ENCODE measurements around the gene CASQ2. TPM values are rescaled to one million over a fixed set of nuclear protein-coding genes. Genes with fewer than 3 reads are reported as not detected.

Gene CASQ2
- total RNA-seq, 4 donors from 2014 or later: 5.9 to 11.2 (median 9.4) TPM

DNA sequence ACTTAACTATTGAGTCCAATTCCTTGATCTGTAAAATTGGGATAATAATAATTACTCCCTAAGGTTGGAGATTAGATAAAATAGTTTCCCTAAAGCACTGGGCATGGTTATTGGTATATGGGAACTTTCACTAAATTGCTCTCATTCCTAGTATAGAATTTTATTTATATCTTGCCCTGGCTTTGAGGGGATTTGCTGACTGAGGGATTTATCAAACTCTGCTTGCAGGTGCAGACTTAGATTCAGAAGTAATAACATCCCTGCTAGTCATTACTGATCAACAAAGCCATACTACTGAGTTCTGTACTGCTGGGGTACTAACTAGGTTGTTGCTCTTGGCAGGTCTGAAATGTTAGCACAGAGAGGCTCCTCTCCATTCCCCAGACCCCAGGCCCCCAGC, 41.9 kb downstream of the CASQ2 start:
- no peaks in the 10 kb centered on the region for H3K27me3 ChIP-seq
- DNase-seq: no peak
- H3K36me3 ChIP-seq: no peaks in the 10 kb centered on the region
- H3K4me3 ChIP-seq: no peak overlapping the region
- no peaks in the 10 kb centered on the region for H3K9me3 ChIP-seq
- H3K4me1 ChIP-seq: peaks cover 0 to 12% (median 7%) of the 10 kb centered on the region in 4 donors
- intact Hi-C loops (cut with DNase I; ENCODE audit: low total_unique reads) (no loop called here), in situ Hi-C loops (cut with MboI; ENCODE audit: low pct_ligation_motif_present in 1 of 4, low pct_unique_long_range_greater_than_20kb in 1 of 4, low sequenced_read_pairs in 3 of 4) (no loop called here)
- TF ChIP-seq POLR2AphosphoS5 (IDR thresholded peaks at IDR 0.05) (no peak), EP300 (IDR thresholded peaks at IDR 0.05; ENCODE audit: low read depth) (no peak), POLR2A (IDR thresholded peaks at IDR 0.05) (no peak)
- TF ChIP-seq, protein P1, sequence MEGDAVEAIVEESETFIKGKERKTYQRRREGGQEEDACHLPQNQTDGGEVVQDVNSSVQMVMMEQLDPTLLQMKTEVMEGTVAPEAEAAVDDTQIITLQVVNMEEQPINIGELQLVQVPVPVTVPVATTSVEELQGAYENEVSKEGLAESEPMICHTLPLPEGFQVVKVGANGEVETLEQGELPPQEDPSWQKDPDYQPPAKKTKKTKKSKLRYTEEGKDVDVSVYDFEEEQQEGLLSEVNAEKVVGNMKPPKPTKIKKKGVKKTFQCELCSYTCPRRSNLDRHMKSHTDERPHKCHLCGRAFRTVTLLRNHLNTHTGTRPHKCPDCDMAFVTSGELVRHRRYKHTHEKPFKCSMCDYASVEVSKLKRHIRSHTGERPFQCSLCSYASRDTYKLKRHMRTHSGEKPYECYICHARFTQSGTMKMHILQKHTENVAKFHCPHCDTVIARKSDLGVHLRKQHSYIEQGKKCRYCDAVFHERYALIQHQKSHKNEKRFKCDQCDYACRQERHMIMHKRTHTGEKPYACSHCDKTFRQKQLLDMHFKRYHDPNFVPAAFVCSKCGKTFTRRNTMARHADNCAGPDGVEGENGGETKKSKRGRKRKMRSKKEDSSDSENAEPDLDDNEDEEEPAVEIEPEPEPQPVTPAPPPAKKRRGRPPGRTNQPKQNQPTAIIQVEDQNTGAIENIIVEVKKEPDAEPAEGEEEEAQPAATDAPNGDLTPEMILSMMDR (IDR thresholded peaks at IDR 0.05): no peak
- H3K27ac ChIP-seq: peak overlapping the region; percentile 61 to 77 (median 72)

DNA sequence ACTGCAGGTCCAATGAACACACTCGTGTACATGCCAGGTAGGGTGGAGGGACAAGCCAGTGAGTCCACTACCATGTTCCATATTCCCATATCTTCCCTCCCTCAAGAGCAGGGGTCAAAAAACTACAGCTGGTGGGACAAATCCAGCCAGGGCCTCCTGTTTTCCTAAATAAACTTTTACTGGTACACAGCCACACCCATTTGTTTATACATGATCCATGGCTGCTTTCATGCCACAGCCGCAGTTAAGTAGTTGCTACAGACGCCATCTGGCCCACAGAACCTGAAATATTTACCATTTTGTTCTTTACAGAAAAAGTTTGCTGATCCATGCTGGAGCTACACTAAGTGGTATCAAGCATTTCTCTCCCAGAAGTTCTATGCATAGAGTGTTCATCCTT, 42.4 kb downstream of the CASQ2 start:
- peaks cover 0 to 12% (median 7%) of the 10 kb centered on the region in 4 donors for H3K4me1 ChIP-seq
- TF ChIP-seq POLR2AphosphoS5 (IDR thresholded peaks at IDR 0.05): no peak
- TF ChIP-seq EP300 (IDR thresholded peaks at IDR 0.05; ENCODE audit: low read depth): no peak
- no peak for TF ChIP-seq POLR2A (IDR thresholded peaks at IDR 0.05)
- TF ChIP-seq, protein P1 (IDR thresholded peaks at IDR 0.05): no peak
- no peaks in the 10 kb centered on the region for H3K9me3 ChIP-seq
- no peaks in the 10 kb centered on the region for H3K36me3 ChIP-seq
- H3K27ac ChIP-seq: peak overlapping the region; percentile 36 to 73 (median 66)
- WGBS, 2 donors (ENCODE audit: low coverage in 1 of 2): 38 to 69% methylated on average over 2 to 3 of the region's 3 CpGs
- H3K27me3 ChIP-seq: no peaks in the 10 kb centered on the region
- DNase-seq: no peak
- no peak overlapping the region for H3K4me3 ChIP-seq
- in situ Hi-C loops (cut with MboI; ENCODE audit: low pct_ligation_motif_present in 1 of 4, low pct_unique_long_range_greater_than_20kb in 1 of 4, low sequenced_read_pairs in 3 of 4): no loop called here
- intact Hi-C loops (cut with DNase I; ENCODE audit: low total_unique reads): no loop called here

DNA sequence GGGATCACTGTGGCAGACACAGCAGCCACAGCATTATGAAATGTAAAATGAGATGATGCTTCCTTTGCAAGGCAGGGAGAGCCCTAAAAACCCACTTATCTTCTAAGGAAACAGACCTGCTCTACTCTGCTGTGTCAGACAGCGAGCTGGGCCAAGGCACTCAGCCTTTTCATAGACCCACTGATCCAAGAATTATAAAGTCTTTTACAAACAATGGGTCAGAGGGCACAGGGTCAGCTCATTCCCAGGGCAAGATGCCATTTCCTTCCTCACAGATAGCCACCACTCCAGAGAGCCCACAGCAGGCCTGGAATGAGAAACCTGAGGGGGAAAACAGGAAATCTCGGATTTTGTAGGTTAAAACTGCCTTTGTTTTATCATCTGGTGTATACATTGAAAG, 42.9 kb downstream of the CASQ2 start:
- peak overlapping the region; percentile 36 to 73 (median 66) for H3K27ac ChIP-seq
- no peak overlapping the region for H3K4me3 ChIP-seq
- in situ Hi-C loops (cut with MboI; ENCODE audit: low pct_ligation_motif_present in 1 of 4, low pct_unique_long_range_greater_than_20kb in 1 of 4, low sequenced_read_pairs in 3 of 4): no loop called here
- no peak for DNase-seq
- H3K27me3 ChIP-seq: no peaks in the 10 kb centered on the region
- no peaks in the 10 kb centered on the region for H3K9me3 ChIP-seq
- TF ChIP-seq, protein P1 (IDR thresholded peaks at IDR 0.05): no peak
- no peak for TF ChIP-seq POLR2AphosphoS5 (IDR thresholded peaks at IDR 0.05)
- no peak for TF ChIP-seq EP300 (IDR thresholded peaks at IDR 0.05; ENCODE audit: low read depth)
- TF ChIP-seq POLR2A (IDR thresholded peaks at IDR 0.05): no peak
- peaks cover 0 to 12% (median 7%) of the 10 kb centered on the region in 4 donors for H3K4me1 ChIP-seq
- 58 to 80% methylated on average over 1 to 2 of the region's 2 CpGs for WGBS, 2 donors (ENCODE audit: low coverage in 1 of 2)
- H3K36me3 ChIP-seq: no peaks in the 10 kb centered on the region
- intact Hi-C loops (cut with DNase I; ENCODE audit: low total_unique reads): no loop called here

DNA sequence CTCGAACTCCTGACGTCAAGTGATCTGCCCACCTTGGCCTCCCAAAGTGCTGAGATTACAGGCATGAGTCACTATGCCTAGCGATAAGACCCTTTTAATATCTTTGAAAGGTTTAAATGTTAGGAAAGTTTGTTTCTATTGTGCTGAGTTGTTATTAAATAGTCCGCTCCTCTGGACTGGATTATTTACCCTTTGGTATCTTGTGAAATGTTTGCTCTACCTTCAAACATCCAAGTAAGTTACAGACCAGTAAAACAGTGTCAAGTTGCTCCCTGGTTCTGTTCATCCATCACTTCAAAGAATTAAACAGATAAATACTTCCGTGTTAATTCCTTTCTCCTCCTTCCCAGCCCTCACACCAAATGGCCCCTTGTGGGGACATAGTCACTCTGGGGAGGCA, 44.8 kb downstream of the CASQ2 start:
- no peaks in the 10 kb centered on the region for H3K9me3 ChIP-seq
- in situ Hi-C loops (cut with MboI; ENCODE audit: low pct_ligation_motif_present in 1 of 4, low pct_unique_long_range_greater_than_20kb in 1 of 4, low sequenced_read_pairs in 3 of 4) (no loop called here), intact Hi-C loops (cut with DNase I; ENCODE audit: low total_unique reads) (no loop called here)
- TF ChIP-seq, protein P1 (IDR thresholded peaks at IDR 0.05): no peak
- TF ChIP-seq POLR2A (IDR thresholded peaks at IDR 0.05): no peak
- peaks cover 0 to 12% (median 7%) of the 10 kb centered on the region in 4 donors for H3K4me1 ChIP-seq
- H3K4me3 ChIP-seq: no peak overlapping the region
- H3K27ac ChIP-seq: no peak overlapping the region
- no peaks in the 10 kb centered on the region for H3K36me3 ChIP-seq
- no peak for DNase-seq
- no peaks in the 10 kb centered on the region for H3K27me3 ChIP-seq
- WGBS, 2 donors (ENCODE audit: low coverage in 1 of 2): 80 to 81% methylated on average over 5 of the region's 5 CpGs

Measured in transverse colon (tissue), 4 donors.